HepG2 (cell line): ENCODE measurements around the gene STIM2. TPM values are rescaled to one million over a fixed set of nuclear protein-coding genes. Genes with fewer than 3 reads are reported as not detected.

Source experiments
- ATF4 ChIP-seq, 2 experiments: fragments of 450-650 bp in 1 of 2; sonication (generic) in 1 of 2; formaldehyde crosslinking; IDR thresholded peaks; 2 replicates each; pipeline versions ENCODE4 v1.5.0 to v1.8.0; 2020 to 2022; ENCODE audit warnings: mild to moderate bottlenecking in 1 of 2, missing genetic modification reagents in 1 of 2
- ATF7 ChIP-seq, 2 experiments: fragments of 450-650 bp in 1 of 2; sonication (generic) in 1 of 2; formaldehyde crosslinking in 1 of 2; IDR thresholded peaks; 2 replicates each; pipeline versions ENCODE4 v1.4.0 to v1.6.1; 2016 to 2020; ENCODE audit warnings: antibody characterized with exemption in 1 of 2, mild to moderate bottlenecking in 1 of 2, missing genetic modification reagents in 1 of 2
- BHLHE40 ChIP-seq: IDR thresholded peaks from 2 replicates; pipeline ENCODE4 v1.6.1; 2011; ENCODE audit warnings: low read length, improper control_type of control experiment
- FOXK1 ChIP-seq: sonication (generic); formaldehyde crosslinking; IDR thresholded peaks from 2 replicates; pipeline ENCODE4 v1.4.0; 2020; ENCODE audit warnings: low read depth, missing genetic modification reagents, borderline replicate concordance
- FUBP1 ChIP-seq: sonication (generic); formaldehyde crosslinking; IDR thresholded peaks from 2 replicates; pipeline ENCODE4 v1.5.1; 2020; ENCODE audit warnings: missing genetic modification reagents, mild to moderate bottlenecking, borderline replicate concordance
- GRHL1 ChIP-seq: sonication (generic); formaldehyde crosslinking; conservative IDR thresholded peaks from 2 replicates; pipeline ENCODE4 v1.8.0; 2022; ENCODE audit warnings: missing genetic modification reagents
- IKZF4 ChIP-seq: sonication (generic); formaldehyde crosslinking; IDR thresholded peaks from 2 replicates; pipeline ENCODE4 v1.5.1; 2020; ENCODE audit warnings: borderline replicate concordance, mild to moderate bottlenecking, low read depth, missing genetic modification reagents; ENCODE audit errors: not compliant biosample characterization
- IRX3 ChIP-seq: sonication (generic); formaldehyde crosslinking; IDR thresholded peaks from 2 replicates; pipeline ENCODE4 v1.8.1; 2023; ENCODE audit warnings: mild to moderate bottlenecking, low read depth, missing genetic modification reagents, borderline replicate concordance
- MNT ChIP-seq: fragments of 450-650 bp; IDR thresholded peaks from 2 replicates; pipeline ENCODE4 v1.6.1; 2016
- MTA3 ChIP-seq: sonication (generic); formaldehyde crosslinking; IDR thresholded peaks from 2 replicates; pipeline ENCODE4 v1.4.0; 2020; ENCODE audit warnings: missing genetic modification reagents
- MTF2 ChIP-seq: sonication (generic); formaldehyde crosslinking; IDR thresholded peaks from 2 replicates; pipeline ENCODE4 v1.5.0; 2020; ENCODE audit warnings: missing genetic modification reagents, borderline replicate concordance
- MYPOP ChIP-seq: sonication (generic); formaldehyde crosslinking; IDR thresholded peaks from 2 replicates; pipeline ENCODE4 v1.8.1; 2023; ENCODE audit warnings: mild to moderate bottlenecking, moderate library complexity, missing genetic modification reagents
- NBN ChIP-seq: fragments of 450-650 bp; conservative IDR thresholded peaks from 2 replicates; pipeline ENCODE4 v1.6.1; 2017
- WIZ ChIP-seq: sonication (generic); formaldehyde crosslinking; IDR thresholded peaks from 2 replicates; pipeline ENCODE4 v1.5.1; 2020; ENCODE audit warnings: mild to moderate bottlenecking, missing genetic modification reagents
- ZBTB3 ChIP-seq: sonication (generic); formaldehyde crosslinking; IDR thresholded peaks from 2 replicates; pipeline ENCODE4 v1.4.0; 2020; ENCODE audit warnings: low read depth, mild to moderate bottlenecking, moderate library complexity, missing genetic modification reagents, borderline replicate concordance
- ZEB1 ChIP-seq: IDR thresholded peaks from 2 replicates; pipeline ENCODE4 v1.6.1; 2012; ENCODE audit warnings: mild to moderate bottlenecking, low read depth, inconsistent platforms; ENCODE audit not compliant: insufficient replicate concordance
- ZFP41 ChIP-seq: sonication (generic); formaldehyde crosslinking; IDR thresholded peaks from 2 replicates; pipeline ENCODE4 v1.4.0; 2020; ENCODE audit warnings: mild to moderate bottlenecking, missing genetic modification reagents, borderline replicate concordance
- ZNF639 ChIP-seq: conservative IDR thresholded peaks from 2 replicates; pipeline ENCODE4 v1.6.1; 2018; ENCODE audit warnings: missing genetic modification reagents
- ZSCAN30 ChIP-seq: sonication (generic); formaldehyde crosslinking; IDR thresholded peaks from 2 replicates; pipeline ENCODE4 v1.5.0; 2020; ENCODE audit warnings: mild to moderate bottlenecking, missing genetic modification reagents
- polyA plus RNA-seq, 8 experiments: library from polyadenylated mRNA; depleted of rRNA in 3 of 8; stranded (reverse) in 7 of 8; unstranded in 1 of 8; fragments of >200 nt; fragmentation: Illumina TruSeq in 4 of 8; extraction: Trizol in 4 of 8; gene quantifications; 2 replicates each; pipeline versions ENCODE4 v1.2.1 to v1.2.3, GENCODE V29; 2011 to 2016; ENCODE audit warnings: low read depth in 4 of 8, missing spikeins in 1 of 8, mixed read lengths in 1 of 8; ENCODE audit not compliant: insufficient read depth in 1 of 8
- total RNA-seq, 5 experiments: library from RNA; depleted of rRNA; stranded (reverse); fragments of >200 nt; fragmentation: Illumina TruSeq; extraction: Trizol; gene quantifications; 2 replicates each; pipeline ENCODE4 v1.2.3, GENCODE V29; 2016; ENCODE audit warnings: low read depth in 1 of 5

Gene STIM2
- total and polyA plus RNA-seq, 2 of the 13 experiments (the other 11 are each of a cell fraction or from before 2014, with no cell fraction given): 19.3 to 19.4 TPM

- TF ChIP-seq MNT (peak; percentile 28; the same call in 1 of the 2 replicates), MTF2 (CRISPR knock-in tag) (no peak; the same call in 1 of the 2 replicates), ZFP41 (CRISPR knock-in tag) (no peak; the same call in 1 of the 2 replicates), IRX3 (CRISPR knock-in tag) (no peak), MTA3 (CRISPR knock-in tag) (no peak), FOXK1 (CRISPR knock-in tag) (no peak), GRHL1 (CRISPR knock-in tag) (no peak), ZSCAN30 (CRISPR knock-in tag) (no peak), ZNF639 (CRISPR knock-in tag) (peak; percentile 62; the same call in 1 of the 2 replicates), ZBTB3 (CRISPR knock-in tag) (peak; percentile 80; the same call in 1 of the 2 replicates), FUBP1 (no peak), IKZF4 (no peak), ATF4 (CRISPR knock-in tag; IDR thresholded peaks at IDR 0.05) (no peak), ATF7 (IDR thresholded peaks at IDR 0.05) (no peak), ATF7 (CRISPR knock-in tag; IDR thresholded peaks at IDR 0.05) (no peak; the same call in 1 of the 2 replicates), ZEB1 (peak; percentile 68), WIZ (no peak), NBN (no peak), BHLHE40 (no peak), MYPOP (peak; percentile 86)
Observed at GRCh38 chr4:26860157-26860921, at the start of gene STIM2 (continued).
